Ectodermal cell (in vitro differentiated cells): ENCODE results near the gene MED23. TPM values are rescaled to one million over a fixed set of nuclear protein-coding genes. Genes with fewer than 3 reads are reported as not detected.

Source experiments
- H3K27ac ChIP-seq: 2 replicates; pipeline ENCODE4 v1.7.0; 2013; ENCODE audit warnings: mild to moderate bottlenecking, low read depth, low read length; ENCODE audit not compliant: insufficient read depth, poor library complexity, severe bottlenecking
- H3K27me3 ChIP-seq: 2 replicates; pipeline ENCODE4 v1.7.0; 2013; ENCODE audit warnings: mild to moderate bottlenecking, low read length; ENCODE audit not compliant: insufficient read depth, control insufficient read depth, poor library complexity, severe bottlenecking
- H3K36me3 ChIP-seq: one replicate; pipeline ENCODE4 v1.7.0; 2013; ENCODE audit warnings: low read length; ENCODE audit not compliant: control insufficient read depth, insufficient read depth
- H3K4me1 ChIP-seq: one replicate; pipeline ENCODE4 v1.7.0; 2013; ENCODE audit warnings: low read length; ENCODE audit not compliant: control insufficient read depth, insufficient read depth
- H3K4me3 ChIP-seq: 2 replicates; pipeline ENCODE4 v1.7.0; 2013; ENCODE audit warnings: low read depth, low read length, control low read depth; ENCODE audit not compliant: insufficient read depth
- H3K9me3 ChIP-seq: 2 replicates; pipeline ENCODE4 v1.7.0; 2013; ENCODE audit warnings: mild to moderate bottlenecking, low read length, moderate library complexity; ENCODE audit not compliant: control insufficient read depth
- WGBS, 2 experiments: methylation state at CpG; one replicate each; pipeline ENCODE4 v1.1.7; 2013; ENCODE audit warnings: missing lambda C conversion rate in 2 of 2; 5-methylcytosine and 5-hydroxymethylcytosine counted together
- polyA plus RNA-seq, 4 experiments: library from polyadenylated mRNA; stranded (reverse); fragments of 50-300 nt; gene quantifications; one replicate each; pipeline ENCODE4 v1.2.3, GENCODE V29; 2013

MED23 gene
- polyA plus RNA-seq (2013, experiment 1 of 4) = 25.0 TPM
- polyA plus RNA-seq (2013, experiment 2 of 4) = 27.3 TPM
- polyA plus RNA-seq (2013, experiment 3 of 4) = 19.5 TPM
- polyA plus RNA-seq (2013, experiment 4 of 4) = 23.1 TPM

- Histone ChIP-seq H3K4me1 (no peaks in the 10 kb centered on the region), H3K27ac (peak within 1 kb of the TSS; percentile 65), H3K36me3 (peaks cover 9% of the 10 kb centered on the region), H3K27me3 (no peaks in the 10 kb centered on the region), H3K9me3 (no peaks in the 10 kb centered on the region), H3K4me3 (peak within 1 kb of the TSS; percentile 74)
- WGBS, 2 experiments = 2% methylated on average over 53 of the region's 53 CpGs
These were observed at the start of gene MED23 for GRCh38 chr6:131627724-131628682. Gene MED23, minus strand, starts transcription at chr6:131628242. Its CDS starts 193 bp downstream, at chr6:131628049.

GRCh38 chr6:131673184-131673583, 45.1 kb upstream of the MED23 start:
- 100% methylated on average over 1 to 2 of the region's 2 CpGs for whole genome bisulfite sequencing, 2 experiments
- no peaks in the 10 kb centered on the region for H3K4me1 ChIP-seq
- no peak overlapping the region for H3K27ac ChIP-seq
- no peak overlapping the region for H3K4me3 ChIP-seq
- H3K27me3 ChIP-seq = no peaks in the 10 kb centered on the region
- no peaks in the 10 kb centered on the region for H3K36me3 ChIP-seq
- no peaks in the 10 kb centered on the region for H3K9me3 ChIP-seq

GRCh38 chr6:131669891-131670290, 41.8 kb upstream of the MED23 start:
- Histone ChIP-seq H3K4me1 (no peaks in the 10 kb centered on the region), H3K27ac (no peak overlapping the region), H3K9me3 (no peaks in the 10 kb centered on the region), H3K4me3 (no peak overlapping the region), H3K27me3 (no peaks in the 10 kb centered on the region), H3K36me3 (no peaks in the 10 kb centered on the region)
- WGBS, 2 experiments = 89 to 96% methylated on average over 1 of the region's 1 CpG

- no peaks in the 10 kb centered on the region for H3K36me3 ChIP-seq
- 71 to 89% methylated on average over 1 of the region's 2 CpGs for WGBS, 2 experiments
- no peaks in the 10 kb centered on the region for H3K27me3 ChIP-seq
- no peak overlapping the region for H3K27ac ChIP-seq
- H3K9me3 ChIP-seq = no peaks in the 10 kb centered on the region
- no peaks in the 10 kb centered on the region for H3K4me1 ChIP-seq
- H3K4me3 ChIP-seq = no peak overlapping the region
These were observed 35.6 kb upstream of the MED23 start for GRCh38 chr6:131663578-131664165.

GRCh38 chr6:131660195-131660594, 32.2 kb upstream of the MED23 start:
- Histone ChIP-seq H3K4me3 (no peak overlapping the region), H3K4me1 (no peaks in the 10 kb centered on the region), H3K36me3 (no peaks in the 10 kb centered on the region), H3K27me3 (no peaks in the 10 kb centered on the region), H3K27ac (no peak overlapping the region), H3K9me3 (no peaks in the 10 kb centered on the region)
- 76 to 77% methylated on average over 1 of the region's 1 CpG for WGBS, 2 experiments

GRCh38 chr6:131658287-131658686, 30.2 kb upstream of the MED23 start:
- Histone ChIP-seq H3K27ac (no peak overlapping the region), H3K4me1 (no peaks in the 10 kb centered on the region), H3K9me3 (no peaks in the 10 kb centered on the region), H3K27me3 (no peaks in the 10 kb centered on the region), H3K4me3 (no peak overlapping the region), H3K36me3 (no peaks in the 10 kb centered on the region)
- WGBS, 2 experiments = 95 to 100% methylated on average over 3 of the region's 3 CpGs

- no peaks in the 10 kb centered on the region for H3K9me3 ChIP-seq
- no peaks in the 10 kb centered on the region for H3K36me3 ChIP-seq
- WGBS, 2 experiments = 79 to 89% methylated on average over 6 of the region's 6 CpGs
- H3K27me3 ChIP-seq = no peaks in the 10 kb centered on the region
- no peaks in the 10 kb centered on the region for H3K4me1 ChIP-seq
- no peak overlapping the region for H3K27ac ChIP-seq
- H3K4me3 ChIP-seq = no peak overlapping the region
These were observed 29.6 kb upstream of the MED23 start for GRCh38 chr6:131657630-131658111.

- no peaks in the 10 kb centered on the region for H3K36me3 ChIP-seq
These were observed 29.2 kb upstream of the MED23 start for GRCh38 chr6:131657222-131657621.

GRCh38 chr6:131656667-131657066, 28.6 kb upstream of the MED23 start:
- Histone ChIP-seq H3K27ac (no peak overlapping the region), H3K27me3 (no peaks in the 10 kb centered on the region), H3K9me3 (no peaks in the 10 kb centered on the region), H3K36me3 (no peaks in the 10 kb centered on the region), H3K4me1 (no peaks in the 10 kb centered on the region), H3K4me3 (no peak overlapping the region)
- WGBS, 2 experiments = 92 to 93% methylated on average over 3 of the region's 3 CpGs

More at GRCh38 chr6:131657222-131657621, 29.2 kb upstream of the MED23 start:
- H3K27me3 ChIP-seq = no peaks in the 10 kb centered on the region
- no peak overlapping the region for H3K27ac ChIP-seq
- no peak overlapping the region for H3K4me3 ChIP-seq
- H3K9me3 ChIP-seq = no peaks in the 10 kb centered on the region
- no peaks in the 10 kb centered on the region for H3K4me1 ChIP-seq
- WGBS, 2 experiments = 100% methylated on average over 2 of the region's 2 CpGs; no CpG with 5 or more reads in 1 of the 2 experiments

GRCh38 chr6:131655951-131656350, 27.9 kb upstream of the MED23 start:
- Histone ChIP-seq H3K9me3 (no peaks in the 10 kb centered on the region), H3K4me1 (no peaks in the 10 kb centered on the region), H3K27me3 (no peaks in the 10 kb centered on the region), H3K36me3 (no peaks in the 10 kb centered on the region), H3K4me3 (no peak overlapping the region), H3K27ac (no peak overlapping the region)
- WGBS, 2 experiments = 92 to 93% methylated on average over 1 of the region's 2 CpGs
